ENCODE data around the gene KNCN. TPM values are rescaled to one million over a fixed set of nuclear protein-coding genes. Genes with fewer than 3 reads are reported as not detected.

The KNCN gene
- total RNA-seq, 6 experiments from 2014 or later: not detected

- no peak overlapping the region for H3K27ac ChIP-seq
- intact Hi-C loops (cut with DNase I): loop anchor here in 1 of 2 donors (10.0 kb wide), 1 partner anchor 77 kb away; no protein-coding TSS in a partner anchor
- ATAC-seq: no peak
- no peaks in the 10 kb centered on the region for H3K36me3 ChIP-seq
- H3K27me3 ChIP-seq: no peaks in the 10 kb centered on the region
- H3K4me3 ChIP-seq: no peak overlapping the region
- TF ChIP-seq, protein P1, sequence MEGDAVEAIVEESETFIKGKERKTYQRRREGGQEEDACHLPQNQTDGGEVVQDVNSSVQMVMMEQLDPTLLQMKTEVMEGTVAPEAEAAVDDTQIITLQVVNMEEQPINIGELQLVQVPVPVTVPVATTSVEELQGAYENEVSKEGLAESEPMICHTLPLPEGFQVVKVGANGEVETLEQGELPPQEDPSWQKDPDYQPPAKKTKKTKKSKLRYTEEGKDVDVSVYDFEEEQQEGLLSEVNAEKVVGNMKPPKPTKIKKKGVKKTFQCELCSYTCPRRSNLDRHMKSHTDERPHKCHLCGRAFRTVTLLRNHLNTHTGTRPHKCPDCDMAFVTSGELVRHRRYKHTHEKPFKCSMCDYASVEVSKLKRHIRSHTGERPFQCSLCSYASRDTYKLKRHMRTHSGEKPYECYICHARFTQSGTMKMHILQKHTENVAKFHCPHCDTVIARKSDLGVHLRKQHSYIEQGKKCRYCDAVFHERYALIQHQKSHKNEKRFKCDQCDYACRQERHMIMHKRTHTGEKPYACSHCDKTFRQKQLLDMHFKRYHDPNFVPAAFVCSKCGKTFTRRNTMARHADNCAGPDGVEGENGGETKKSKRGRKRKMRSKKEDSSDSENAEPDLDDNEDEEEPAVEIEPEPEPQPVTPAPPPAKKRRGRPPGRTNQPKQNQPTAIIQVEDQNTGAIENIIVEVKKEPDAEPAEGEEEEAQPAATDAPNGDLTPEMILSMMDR (IDR thresholded peaks at IDR 0.05): no peak
- no peak for TF ChIP-seq POLR2A (IDR thresholded peaks at IDR 0.05)
- DNase-seq: no peak
- peaks cover 0 to 11% (median 0%) of the 10 kb centered on the region in 4 donors for H3K4me1 ChIP-seq
- WGBS (ENCODE audit: insufficient coverage, low coverage, low lambda C conversion rate, missing lambda C conversion rate): 71% methylated on average over 2 of the region's 2 CpGs
- H3K9me3 ChIP-seq: no peaks in the 10 kb centered on the region
Observed at GRCh38 chr1:46521414-46521813, 30.0 kb downstream of the KNCN start.

DNA sequence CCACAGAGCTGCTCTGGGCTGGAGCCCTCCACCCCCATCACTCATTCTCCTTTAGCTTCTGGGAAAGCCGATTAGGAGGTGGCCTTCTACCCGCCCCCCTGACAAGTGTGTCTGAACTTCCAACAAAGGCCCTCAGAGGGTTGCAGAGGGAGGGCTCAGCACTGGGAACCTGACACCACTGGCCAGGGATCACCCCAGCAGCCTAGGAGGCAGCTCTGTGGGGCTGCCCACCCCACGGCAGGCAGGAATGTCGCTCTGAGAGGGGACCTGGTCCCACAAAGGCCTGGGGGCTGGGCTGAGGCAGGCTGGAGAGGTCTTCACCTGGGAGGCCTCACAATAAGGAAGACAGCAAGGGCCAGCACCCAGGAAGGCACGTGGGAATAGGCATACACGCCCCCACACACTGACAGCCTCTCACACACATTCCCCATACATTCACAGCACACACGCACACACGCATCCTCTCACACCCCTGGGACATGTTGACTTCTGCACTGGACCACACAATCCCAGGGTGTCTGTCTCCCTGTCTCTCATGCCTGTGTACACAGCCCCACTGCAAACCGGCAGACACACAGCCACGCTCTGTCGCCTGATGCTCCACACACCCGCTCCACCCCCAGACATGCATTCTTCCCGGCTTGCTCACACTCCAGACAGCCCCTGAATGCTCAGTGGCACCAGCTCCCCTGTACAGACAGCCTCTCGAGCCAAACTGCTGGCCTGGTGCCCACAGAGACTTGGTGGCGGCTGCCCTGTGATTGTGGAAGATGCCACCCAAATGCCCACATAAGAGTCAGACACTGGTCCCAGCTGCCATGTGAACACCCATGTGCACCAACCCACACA lies 31.2 kb downstream of the KNCN start:
- ATAC-seq: no peak
- Histone ChIP-seq H3K9me3 (no peaks in the 10 kb centered on the region), H3K36me3 (no peaks in the 10 kb centered on the region), H3K4me1 (peaks cover 0 to 11% (median 0%) of the 10 kb centered on the region in 4 donors), H3K27me3 (no peaks in the 10 kb centered on the region), H3K4me3 (no peak overlapping the region), H3K27ac (no peak overlapping the region)
- TF ChIP-seq, protein P1 (IDR thresholded peaks at IDR 0.05): no peak
- TF ChIP-seq POLR2A (IDR thresholded peaks at IDR 0.05): no peak
- no peak for DNase-seq
- intact Hi-C loops (cut with DNase I): loop anchor here in 1 of 2 donors (10.0 kb wide), 1 partner anchor 75 kb away; no protein-coding TSS in a partner anchor
- 79% methylated on average over 5 of the region's 15 CpGs for WGBS (ENCODE audit: insufficient coverage, low coverage, low lambda C conversion rate, missing lambda C conversion rate)

DNA sequence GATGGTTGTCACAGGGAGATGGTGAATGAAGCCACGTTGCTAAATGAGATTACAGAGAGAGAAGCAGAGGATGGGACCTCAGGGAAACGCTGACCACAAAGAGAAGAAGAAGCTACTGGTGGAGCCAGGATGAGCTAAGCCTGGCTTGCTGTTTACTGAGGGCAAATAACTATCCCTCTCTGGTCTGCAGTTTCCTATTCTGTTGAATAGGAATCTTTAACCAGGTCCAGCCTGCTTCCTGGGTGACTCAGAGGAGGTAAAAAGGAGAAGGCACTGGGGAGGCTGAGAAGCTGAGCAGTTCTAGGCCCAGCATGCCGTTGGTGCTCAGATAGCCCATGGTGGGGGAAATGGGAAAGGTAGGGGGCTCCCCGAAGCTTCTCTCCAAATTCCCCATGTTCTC lies 32.2 kb downstream of the KNCN start:
- WGBS (ENCODE audit: insufficient coverage, low coverage, low lambda C conversion rate, missing lambda C conversion rate): 28% methylated on average over 3 of the region's 4 CpGs
- H3K4me1 ChIP-seq: peaks cover 0 to 11% (median 0%) of the 10 kb centered on the region in 4 donors
- no peak for DNase-seq
- no peaks in the 10 kb centered on the region for H3K9me3 ChIP-seq
- H3K27ac ChIP-seq: no peak overlapping the region
- no peak for ATAC-seq
- TF ChIP-seq POLR2A (IDR thresholded peaks at IDR 0.05): no peak
- TF ChIP-seq, protein P1 (IDR thresholded peaks at IDR 0.05): no peak
- H3K4me3 ChIP-seq: no peak overlapping the region
- intact Hi-C loops (cut with DNase I): no loop called here
- H3K27me3 ChIP-seq: no peaks in the 10 kb centered on the region
- H3K36me3 ChIP-seq: no peaks in the 10 kb centered on the region

GRCh38 chr1:46517932-46518498 lies 33.4 kb downstream of the KNCN start:
- Histone ChIP-seq H3K4me3 (no peak overlapping the region), H3K27me3 (no peaks in the 10 kb centered on the region), H3K36me3 (no peaks in the 10 kb centered on the region), H3K27ac (no peak overlapping the region), H3K4me1 (peaks cover 0 to 11% (median 0%) of the 10 kb centered on the region in 4 donors), H3K9me3 (no peaks in the 10 kb centered on the region)
- no peak for DNase-seq
- ATAC-seq: no peak
- intact Hi-C loops (cut with DNase I): no loop called here
- TF ChIP-seq, protein P1 (IDR thresholded peaks at IDR 0.05): no peak
- no peak for TF ChIP-seq POLR2A (IDR thresholded peaks at IDR 0.05)
- WGBS (ENCODE audit: insufficient coverage, low coverage, low lambda C conversion rate, missing lambda C conversion rate): 45% methylated on average over 2 of the region's 4 CpGs
